SK-N-SH (cell line): ENCODE measurements around the gene MADCAM1. TPM values are rescaled to one million over a fixed set of nuclear protein-coding genes. Genes with fewer than 3 reads are reported as not detected.

Source experiments
- CTCF ChIA-PET: fragments of 300-600, 350-600 bp; formaldehyde crosslinking; extraction: SDS; loops from one replicate; lab custom pipeline; 2021; lab: Yijun Ruan, JAX
- POLR2A ChIA-PET: fragments of 350-600 bp; sonication (Branson Sonifier 250); formaldehyde crosslinking; extraction: SDS; loops from one replicate; lab custom pipeline; 2020; ENCODE audit warnings: antibody characterized with exemption, inconsistent platforms; lab: Yijun Ruan, JAX
- DNase-seq: peaks from one replicate; pipeline ENCODE4 v3.0.0; 2012
- H2AFZ ChIP-seq: fragments of 200-600 bp; sonication (generic); 2 replicates; pipeline ENCODE4 v1.8.1; 2016; ENCODE audit warnings: antibody characterized with exemption, mild to moderate bottlenecking, low read depth
- H3F3A ChIP-seq: fragments of 200-600 bp; sonication (generic); replicated peaks from 2 replicates; pipeline ENCODE3; 2016; ENCODE audit warnings: antibody characterized with exemption, mild to moderate bottlenecking; ENCODE audit not compliant: insufficient read depth
- H3K27ac ChIP-seq, 2 experiments: fragments of 200-500 bp in 1 of 2; fragments of 200-600 bp in 1 of 2; sonication (Bioruptor generic) in 1 of 2; sonication (generic), shearing (Covaris generic) in 1 of 2; 2 replicates each; pipeline versions ENCODE4 v1.5.1 to v1.6.1; 2014 to 2016; ENCODE audit warnings: low read depth in 2 of 2, inconsistent platforms in 1 of 2, low read length in 1 of 2, mild to moderate bottlenecking in 1 of 2, mixed read lengths in 1 of 2
- H3K27me3 ChIP-seq: fragments of 200-600 bp; sonication (generic), shearing (Covaris generic); 2 replicates; pipeline ENCODE4 v1.6.1; 2016; ENCODE audit warnings: mixed run types; ENCODE audit not compliant: insufficient read depth
- H3K36me3 ChIP-seq, 2 experiments: fragments of 200-500 bp in 1 of 2; fragments of 200-600 bp in 1 of 2; sonication (Bioruptor generic) in 1 of 2; sonication (generic) in 1 of 2; replicated peaks in 1 of 2; 2 replicates each; pipeline versions ENCODE3 to v1.5.1; 2014 to 2016; ENCODE audit warnings: low read length in 1 of 2, mild to moderate bottlenecking in 1 of 2; ENCODE audit not compliant: insufficient read depth in 2 of 2, control insufficient read depth in 1 of 2
- H3K4me1 ChIP-seq, 2 experiments: fragments of 200-500 bp in 1 of 2; fragments of 200-600 bp in 1 of 2; sonication (Bioruptor generic) in 1 of 2; sonication (generic), shearing (Covaris generic) in 1 of 2; 2 replicates each; pipeline versions ENCODE4 v1.5.1 to v1.6.1; 2014 to 2016; ENCODE audit warnings: low read depth in 1 of 2, low read length in 1 of 2, mixed run types in 1 of 2; ENCODE audit not compliant: insufficient read depth in 2 of 2, control insufficient read depth in 1 of 2
- H3K4me2 ChIP-seq: fragments of 200-600 bp; sonication (generic), shearing (Covaris generic); 2 replicates; pipeline ENCODE4 v1.6.1; 2017; ENCODE audit warnings: mixed run types
- H3K4me3 ChIP-seq, 2 experiments: fragments of 200-500 bp in 1 of 2; fragments of 200-600 bp in 1 of 2; sonication (Bioruptor generic) in 1 of 2; sonication (generic), shearing (Covaris generic) in 1 of 2; 2 replicates each; pipeline versions ENCODE4 v1.5.1 to v1.8.1; 2014 to 2016; ENCODE audit warnings: low read depth in 2 of 2, inconsistent platforms in 1 of 2, low read length in 1 of 2, mild to moderate bottlenecking in 1 of 2, mixed read lengths in 1 of 2, moderate library complexity in 1 of 2
- H3K79me2 ChIP-seq: fragments of 200-600 bp; sonication (generic); 2 replicates; pipeline ENCODE4 v1.8.1; 2017; ENCODE audit warnings: mild to moderate bottlenecking; ENCODE audit not compliant: insufficient read depth
- H3K9ac ChIP-seq: fragments of 200-600 bp; sonication (generic); 2 replicates; pipeline ENCODE4 v1.6.1; 2017; ENCODE audit warnings: mixed run types
- H3K9me2 ChIP-seq: fragments of 200-600 bp; sonication (generic); 2 replicates; pipeline ENCODE4 v1.6.1; 2017; ENCODE audit warnings: mixed run types
- H3K9me3 ChIP-seq: fragments of 200-600 bp; sonication (generic); 2 replicates; pipeline ENCODE4 v1.6.1; 2017; ENCODE audit warnings: mixed run types, mild to moderate bottlenecking, moderate library complexity
- H4K20me1 ChIP-seq: fragments of 200-600 bp; sonication (generic); 2 replicates; pipeline ENCODE4 v1.6.1; 2017; ENCODE audit warnings: mild to moderate bottlenecking, mixed run types; ENCODE audit not compliant: insufficient read depth
- CHD2 ChIP-seq: fragments of 150-350 bp; IDR thresholded peaks from 2 replicates; pipeline ENCODE4 v1.6.1; 2018; ENCODE audit warnings: low read length; ENCODE audit not compliant: partially characterized antibody
- CTCF ChIP-seq: fragments of 200-600 bp; sonication (generic); IDR thresholded peaks from 2 replicates; pipeline ENCODE4 v1.6.1; 2017; ENCODE audit warnings: antibody characterized with exemption, mild to moderate bottlenecking, moderate library complexity
- ELF1 ChIP-seq: IDR thresholded peaks from 2 replicates; pipeline ENCODE4 v1.4.0; 2012
- EP300 ChIP-seq, 2 experiments: IDR thresholded peaks; 2 replicates each; pipeline versions ENCODE4 v1.4.0 to v1.6.1; 2012; ENCODE audit warnings: borderline replicate concordance in 1 of 2, low read depth in 1 of 2, low read length in 1 of 2
- EZH2phosphoT487 ChIP-seq: fragments of 200-600 bp; sonication (generic); IDR thresholded peaks from 2 replicates; pipeline ENCODE4 v1.6.1; 2017; ENCODE audit warnings: low read depth, mixed run types, mild to moderate bottlenecking, antibody characterized with exemption, moderate library complexity, borderline replicate concordance
- FOSL2 ChIP-seq: IDR thresholded peaks from 2 replicates; pipeline ENCODE4 v1.4.0; 2012; ENCODE audit warnings: low read depth, mild to moderate bottlenecking, moderate library complexity, borderline replicate concordance
- FOXJ3 ChIP-seq: sonication (generic); formaldehyde crosslinking; IDR thresholded peaks from 2 replicates; pipeline ENCODE4 v1.5.1; 2020; ENCODE audit warnings: mild to moderate bottlenecking, missing genetic modification reagents
- GABPA ChIP-seq: IDR thresholded peaks from 2 replicates; pipeline ENCODE4 v1.4.0; 2012; ENCODE audit warnings: low read depth, mild to moderate bottlenecking
- IRF3 ChIP-seq: fragments of 150-350 bp; IDR thresholded peaks from 2 replicates; pipeline ENCODE4 v1.6.1; 2016; ENCODE audit warnings: mild to moderate bottlenecking, low read depth, low read length
- JUND ChIP-seq: IDR thresholded peaks from 2 replicates; pipeline ENCODE4 v1.4.0; 2012
- MXI1 ChIP-seq: IDR thresholded peaks from 2 replicates; pipeline ENCODE4 v1.6.1; 2012; ENCODE audit warnings: mild to moderate bottlenecking, low read depth, low read length, improper control_type of control experiment
- PBX3 ChIP-seq: IDR thresholded peaks from 2 replicates; pipeline ENCODE4; 2012
- POLR2AphosphoS5 ChIP-seq: IDR thresholded peaks from 2 replicates; pipeline ENCODE4 v1.6.1; 2012; ENCODE audit warnings: low read depth, low read length
- RAD21 ChIP-seq: IDR thresholded peaks from 2 replicates; pipeline ENCODE4 v1.6.1; 2012; ENCODE audit warnings: mild to moderate bottlenecking, low read length
- REST ChIP-seq: IDR thresholded peaks from 2 replicates; pipeline ENCODE4 v1.6.1; 2012; ENCODE audit warnings: mild to moderate bottlenecking, low read depth, low read length, moderate library complexity
- SIN3A ChIP-seq: IDR thresholded peaks from 2 replicates; pipeline ENCODE4 v1.6.1; 2012; ENCODE audit warnings: low read depth, mild to moderate bottlenecking, low read length, moderate library complexity, borderline replicate concordance
- SMC3 ChIP-seq: IDR thresholded peaks from 2 replicates; pipeline ENCODE4 v1.6.1; 2012; ENCODE audit warnings: low read depth, low read length, improper control_type of control experiment
- TAF1 ChIP-seq: IDR thresholded peaks from 2 replicates; pipeline ENCODE4 v1.6.1; 2012; ENCODE audit warnings: low read depth, mild to moderate bottlenecking, low read length, moderate library complexity, borderline replicate concordance
- TCF12 ChIP-seq: IDR thresholded peaks from 2 replicates; pipeline ENCODE4 v1.4.0; 2012
- TEAD4 ChIP-seq: IDR thresholded peaks from 2 replicates; pipeline ENCODE4 v1.4.0; 2012; ENCODE audit warnings: mild to moderate bottlenecking, borderline replicate concordance; ENCODE audit not compliant: insufficient read depth
- USF1 ChIP-seq: IDR thresholded peaks from 2 replicates; pipeline ENCODE4 v1.4.0; 2012; ENCODE audit warnings: low read depth, borderline replicate concordance
- USF2 ChIP-seq: fragments of 150-350 bp; IDR thresholded peaks from 2 replicates; pipeline ENCODE4 v1.6.1; 2017; ENCODE audit warnings: antibody characterized with exemption, low read length, low read depth, borderline replicate concordance
- YY1 ChIP-seq: IDR thresholded peaks from 2 replicates; pipeline ENCODE4 v1.4.0; 2012; ENCODE audit warnings: low read depth, mild to moderate bottlenecking
- WGBS: methylation state at CpG from one replicate; pipeline ENCODE4 v1.1.6; 2017; ENCODE audit warnings: low lambda C conversion rate; 5-methylcytosine and 5-hydroxymethylcytosine counted together
- polyA plus RNA-seq, 3 experiments: library from polyadenylated mRNA; depleted of rRNA; stranded (reverse); fragments of >200 nt; gene quantifications; 2 replicates each; pipeline ENCODE4 v1.2.3, GENCODE V29; 2012

The MADCAM1 gene
- polyA plus RNA-seq, 1 of the 3 experiments (the other 2 are of a cell fraction): 0.81 TPM

- WGBS: under 1% methylated on average over 34 of the region's 47 CpGs
- no peaks in the 10 kb centered on the region for H3F3A ChIP-seq
- peak overlapping the region; percentile 75 to 94 for H3K4me3 ChIP-seq
- H2AFZ ChIP-seq: no peak overlapping the region
- POLR2A ChIA-PET: interaction anchor here (1.3 to 2.4 kb wide), 4 partner anchors 10 to 40 kb away, joined by 4 to 11 read pairs (median 8); partner anchors contain the start of gene BSG
- peaks cover 11 to 19% of the 10 kb centered on the region in 2 experiments; a peak in 2 of 4 replicates for H3K4me1 ChIP-seq
- H4K20me1 ChIP-seq: peaks cover 39% of the 10 kb centered on the region
- H3K79me2 ChIP-seq: peaks cover 43% of the 10 kb centered on the region
- H3K9ac ChIP-seq: peak overlapping the region; percentile 87
- no peaks in the 10 kb centered on the region for H3K9me3 ChIP-seq
- no peaks in the 10 kb centered on the region for H3K27me3 ChIP-seq
- H3K27ac ChIP-seq: peak overlapping the region; percentile 76 to 81
- CTCF ChIA-PET: interaction anchor here (0.8 to 6.2 kb wide), 10 partner anchors 16 to 72 kb away, joined by 3 to 56 read pairs (median 4); partner anchors contain the start of gene TPGS1
- DNase-seq: peak; percentile 80
- peak overlapping the region; percentile 99 for H3K4me2 ChIP-seq
- H3K9me2 ChIP-seq: no peaks in the 10 kb centered on the region
- H3K36me3 ChIP-seq: peaks cover 0 to 17% of the 10 kb centered on the region in 2 experiments
- TF ChIP-seq FOXJ3 (CRISPR knock-in tag) (no peak), JUND (no peak), IRF3 (no peak), RAD21 (no peak), MXI1 (peak; percentile 7), CHD2 (peak; percentile 8), USF1 (no peak), EZH2phosphoT487 (no peak), REST (no peak), TAF1 (0 out of 2 replicates have a peak, but pooled peaks have one; percentile 35), SIN3A (no peak; the same call in 1 of the 2 replicates), CTCF (peak; percentile 65), GABPA (no peak), USF2 (no peak), ELF1 (no peak), FOSL2 (no peak), PBX3 (no peak), YY1 (no peak), POLR2AphosphoS5 (no peak; the same call in 1 of the 2 replicates), EP300 (IDR thresholded peaks at IDR 0.05; ENCODE audit: borderline replicate concordance in 1 of 2, low read depth in 1 of 2, low read length in 1 of 2) (no peak), TCF12 (no peak; the same call in 1 of the 2 replicates), SMC3 (no peak), TEAD4 (no peak)
These were observed 36.5 kb downstream of the MADCAM1 start for GRCh38 chr19:532561-533363.
